IPS-15b (cell line): ENCODE measurements around the gene IQSEC1.

Experiments
- H3K27me3 ChIP-seq: one replicate; pipeline ENCODE4 v1.6.1; 2013; ENCODE audit warnings: low read length; ENCODE audit not compliant: control insufficient read depth, insufficient read depth
- H3K36me3 ChIP-seq: one replicate; pipeline ENCODE4 v1.6.1; 2013; ENCODE audit warnings: low read length; ENCODE audit not compliant: control insufficient read depth, insufficient read depth
- H3K4me1 ChIP-seq: one replicate; pipeline ENCODE4 v1.6.1; 2013; ENCODE audit warnings: mild to moderate bottlenecking, low read length; ENCODE audit not compliant: control insufficient read depth, insufficient read depth
- H3K4me3 ChIP-seq: one replicate; pipeline ENCODE4 v1.5.1; 2013; ENCODE audit warnings: low read depth, low read length
- H3K9ac ChIP-seq: one replicate; pipeline ENCODE4 v1.6.1; 2013; ENCODE audit warnings: low read depth, mild to moderate bottlenecking, low read length
- H3K9me3 ChIP-seq: one replicate; pipeline ENCODE4 v1.6.1; 2013; ENCODE audit warnings: mild to moderate bottlenecking, low read length; ENCODE audit not compliant: control insufficient read depth, insufficient read depth

Gene IQSEC1

DNA sequence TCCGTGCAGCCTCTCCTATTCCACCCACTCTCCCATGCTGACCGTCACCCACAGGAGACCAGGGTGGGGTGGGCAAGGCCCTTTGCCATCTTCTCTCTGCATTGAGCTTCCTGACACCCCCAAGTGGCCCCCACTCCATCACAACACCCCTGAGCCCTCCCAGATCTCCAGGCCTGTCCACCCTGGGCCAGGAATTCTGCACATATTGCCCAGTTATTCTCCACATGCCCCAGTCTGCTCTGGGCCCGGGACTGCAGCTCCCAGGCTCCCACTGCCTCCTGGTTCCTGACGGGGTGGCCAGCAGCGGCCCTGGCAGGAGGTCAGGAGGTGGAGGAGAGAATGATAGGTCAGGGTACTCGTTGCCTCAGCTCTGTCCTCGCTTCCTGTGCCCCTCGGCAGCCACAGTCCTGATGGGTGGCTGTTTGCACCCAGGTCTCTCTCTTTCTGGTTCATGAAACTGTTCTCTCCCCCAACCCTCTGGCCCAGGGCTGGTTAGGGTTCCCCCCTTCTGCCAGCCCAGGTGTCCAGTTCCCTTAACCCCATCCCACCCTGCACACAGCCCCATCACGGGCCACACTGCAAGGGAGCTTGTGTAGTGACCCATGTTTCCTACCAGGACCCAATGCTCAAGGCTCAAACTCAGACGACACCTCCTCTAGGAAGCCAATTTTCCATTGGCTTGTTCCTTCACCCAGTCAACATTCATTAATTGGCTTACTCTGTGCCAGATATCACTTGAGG lies 47.3 kb downstream of the IQSEC1 start:
- H3K4me1 ChIP-seq = no peaks in the 10 kb centered on the region

DNA sequence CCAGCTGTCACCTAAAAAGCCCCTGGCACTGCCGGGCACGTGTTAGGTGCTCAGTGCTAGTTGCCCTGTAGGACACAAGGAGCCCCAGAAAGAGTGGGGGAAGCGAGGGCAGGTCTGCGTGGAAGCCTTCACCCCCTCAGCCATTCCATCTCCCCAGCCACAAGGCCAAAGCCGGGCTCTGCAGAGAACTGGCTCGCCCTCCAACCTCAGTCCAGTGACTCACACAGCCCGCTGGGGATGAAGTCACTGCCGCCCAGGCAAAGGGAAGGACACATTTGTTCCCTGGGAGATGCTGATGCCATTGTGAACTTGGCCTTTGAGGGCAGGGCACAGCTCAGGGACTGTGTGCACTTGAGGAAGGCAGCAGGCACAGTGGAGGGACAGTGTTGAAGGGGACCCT lies 48.1 kb downstream of the IQSEC1 start:
- no peaks in the 10 kb centered on the region for H3K4me1 ChIP-seq
- H3K9ac ChIP-seq = no peak overlapping the region
- no peaks in the 10 kb centered on the region for H3K27me3 ChIP-seq
- no peaks in the 10 kb centered on the region for H3K9me3 ChIP-seq
- no peak overlapping the region for H3K4me3 ChIP-seq
- H3K36me3 ChIP-seq = no peaks in the 10 kb centered on the region

More for the DNA sequence above, 47.3 kb downstream of the IQSEC1 start:
- Histone ChIP-seq H3K9ac (no peak overlapping the region), H3K9me3 (no peaks in the 10 kb centered on the region), H3K27me3 (no peaks in the 10 kb centered on the region), H3K4me3 (no peak overlapping the region), H3K36me3 (no peaks in the 10 kb centered on the region)

GRCh38 chr3:13024765-13025065 lies 48.5 kb downstream of the IQSEC1 start:
- Histone ChIP-seq H3K4me1 (no peaks in the 10 kb centered on the region), H3K36me3 (no peaks in the 10 kb centered on the region), H3K4me3 (no peak overlapping the region), H3K9ac (no peak overlapping the region), H3K9me3 (no peaks in the 10 kb centered on the region), H3K27me3 (no peaks in the 10 kb centered on the region)

DNA sequence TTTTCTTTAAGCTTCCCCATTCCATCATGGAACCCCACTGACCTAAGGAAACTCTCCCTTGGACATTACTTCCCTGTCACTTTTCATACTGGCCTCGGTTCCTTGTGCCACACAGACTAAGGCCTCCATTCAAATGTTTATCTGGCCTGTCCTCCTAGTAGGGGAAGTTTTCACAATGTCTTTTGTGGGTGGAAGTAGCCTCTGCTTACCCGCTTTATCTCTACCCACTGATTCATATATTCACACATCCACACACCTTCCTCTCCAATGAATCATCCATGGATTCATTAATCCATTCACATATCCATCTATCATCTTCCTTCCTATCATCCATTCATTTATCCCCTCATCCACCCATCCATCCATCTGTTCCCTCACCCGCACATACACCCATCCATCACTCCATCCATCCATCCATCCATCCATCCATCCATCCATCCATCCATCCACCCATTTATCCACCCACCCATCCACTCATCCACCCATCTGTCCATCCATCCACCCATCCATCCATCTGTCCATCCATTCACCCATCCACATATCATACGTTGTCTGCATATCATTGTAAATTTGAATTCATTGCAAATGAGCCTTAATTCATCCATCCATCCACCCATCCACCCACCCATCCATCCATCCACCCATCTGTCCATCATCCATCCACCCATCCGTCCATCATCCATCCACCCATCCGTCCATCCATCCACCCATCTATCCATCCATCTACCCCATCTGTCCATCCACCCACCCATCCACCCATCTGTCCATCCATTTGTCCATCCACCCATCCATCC lies 49.1 kb downstream of the IQSEC1 start:
- H3K36me3 ChIP-seq = no peaks in the 10 kb centered on the region
- no peaks in the 10 kb centered on the region for H3K9me3 ChIP-seq
- H3K4me1 ChIP-seq = peaks cover under 1% of the 10 kb centered on the region
- no peaks in the 10 kb centered on the region for H3K27me3 ChIP-seq
- H3K9ac ChIP-seq = no peak overlapping the region
- no peak overlapping the region for H3K4me3 ChIP-seq

- H3K4me3 ChIP-seq = no peak overlapping the region
- H3K9me3 ChIP-seq = no peaks in the 10 kb centered on the region
- H3K27me3 ChIP-seq = no peaks in the 10 kb centered on the region
- H3K36me3 ChIP-seq = no peaks in the 10 kb centered on the region
- peaks cover 6% of the 10 kb centered on the region for H3K4me1 ChIP-seq
- no peak overlapping the region for H3K9ac ChIP-seq
These were observed 49.8 kb downstream of the IQSEC1 start for GRCh38 chr3:13023235-13023970.

GRCh38 chr3:13022348-13023234 lies 50.6 kb downstream of the IQSEC1 start:
- H3K4me1 ChIP-seq = peaks cover 6% of the 10 kb centered on the region
- H3K9ac ChIP-seq = peak overlapping the region; percentile 24
- H3K4me3 ChIP-seq = no peak overlapping the region

GRCh38 chr3:13021141-13022114 lies 51.8 kb downstream of the IQSEC1 start:
- Histone ChIP-seq H3K4me1 (peaks cover 6% of the 10 kb centered on the region), H3K36me3 (peaks cover 3% of the 10 kb centered on the region), H3K4me3 (no peak overlapping the region), H3K9me3 (no peaks in the 10 kb centered on the region), H3K27me3 (no peaks in the 10 kb centered on the region), H3K9ac (no peak overlapping the region)

More at GRCh38 chr3:13022348-13023234, 50.6 kb downstream of the IQSEC1 start:
- Histone ChIP-seq H3K36me3 (peaks cover under 1% of the 10 kb centered on the region), H3K9me3 (no peaks in the 10 kb centered on the region), H3K27me3 (no peaks in the 10 kb centered on the region)

DNA sequence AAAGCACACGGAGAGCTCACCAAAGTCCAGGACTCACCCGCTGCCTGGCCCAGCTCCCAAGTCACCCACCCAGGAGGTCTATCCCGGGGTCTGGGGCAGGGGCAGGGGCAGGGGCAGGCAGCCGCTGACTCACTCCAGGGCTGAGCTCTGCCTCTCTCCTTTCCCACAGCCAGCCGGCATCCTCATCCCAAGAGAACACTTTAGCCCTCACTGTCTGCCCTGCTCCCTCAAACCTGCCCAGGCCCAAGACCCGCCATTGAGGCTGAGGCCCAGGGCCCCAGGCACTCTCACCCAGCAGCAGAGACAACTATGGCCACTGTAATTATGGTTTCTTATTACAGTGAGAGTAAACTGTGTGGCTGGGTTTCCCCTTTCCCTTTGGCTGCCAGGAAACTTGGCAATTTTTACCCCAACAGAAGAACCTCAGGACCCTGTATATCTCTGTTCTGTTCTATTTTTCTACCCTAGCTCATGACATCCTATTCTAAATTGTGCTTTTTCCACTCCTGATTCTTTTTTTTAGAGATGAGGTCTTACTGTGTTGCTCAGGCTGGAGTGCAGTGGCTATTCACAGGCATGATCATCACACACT lies 53.0 kb downstream of the IQSEC1 start:
- H3K9ac ChIP-seq = no peak overlapping the region
- H3K27me3 ChIP-seq = no peaks in the 10 kb centered on the region
- H3K4me1 ChIP-seq = peaks cover 6% of the 10 kb centered on the region
- no peak overlapping the region for H3K4me3 ChIP-seq
- peaks cover 3% of the 10 kb centered on the region for H3K36me3 ChIP-seq
- no peaks in the 10 kb centered on the region for H3K9me3 ChIP-seq

DNA sequence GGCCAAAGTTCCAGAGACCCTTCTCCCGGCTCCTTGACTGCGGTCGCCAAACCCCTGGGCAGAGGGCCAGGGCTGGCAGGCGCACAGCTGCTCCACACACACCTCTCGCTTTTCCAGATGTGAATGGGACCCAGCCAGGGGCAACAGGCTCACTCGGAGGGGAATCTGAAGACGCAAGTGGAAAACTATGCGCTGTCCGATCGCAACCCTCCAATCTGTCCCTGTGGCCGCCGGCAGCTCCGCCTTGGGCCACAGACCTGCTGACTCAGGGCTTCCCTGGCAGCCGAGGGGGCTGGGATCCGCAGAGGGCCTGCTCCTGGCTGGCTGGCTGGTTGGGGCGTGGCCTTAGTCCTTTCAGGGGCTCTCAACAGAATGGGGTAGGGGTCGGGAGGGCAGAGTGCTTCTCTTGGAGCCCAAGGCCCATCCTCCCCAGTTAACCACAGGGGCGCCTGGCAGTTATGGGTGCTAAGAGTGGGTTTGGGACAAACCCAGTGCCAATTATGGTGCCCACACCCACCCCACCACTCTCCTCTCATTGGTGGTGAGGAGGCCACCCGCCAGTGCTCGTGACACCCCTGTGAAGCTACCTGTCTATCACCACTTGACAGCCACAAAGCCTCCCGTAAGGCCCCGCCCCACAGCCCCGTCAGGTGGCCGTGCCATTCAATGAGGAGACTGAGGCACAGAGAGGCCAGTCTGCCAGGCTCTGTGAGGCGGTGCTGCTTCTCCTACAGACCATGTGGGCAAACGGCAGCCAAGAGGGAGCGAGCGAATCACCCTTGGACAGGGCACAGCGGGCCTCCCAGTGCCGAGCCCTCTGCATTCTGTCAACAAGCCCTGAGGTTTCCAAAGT lies 53.8 kb downstream of the IQSEC1 start:
- H3K4me1 ChIP-seq = peaks cover 6% of the 10 kb centered on the region
- H3K4me3 ChIP-seq = no peak overlapping the region
- H3K9ac ChIP-seq = peak overlapping the region; percentile 37
- H3K36me3 ChIP-seq = peaks cover 3% of the 10 kb centered on the region
- no peaks in the 10 kb centered on the region for H3K9me3 ChIP-seq
- no peaks in the 10 kb centered on the region for H3K27me3 ChIP-seq
